GM10266 (cell line): ENCODE results near the gene FAM111B.
"Not testable (repeated sequence)": the region's sequence is repeated elsewhere in the genome, so short reads cannot be mapped to it uniquely, and the experiment has no call there.

Source experiments
- DNase-seq: peaks from one replicate; pipeline ENCODE4 v3.0.0; 2012; ENCODE audit errors: extremely low spot score
- TF ChIP-seq, protein P1 (sequence below): IDR thresholded peaks from 2 replicates; pipeline ENCODE4 v1.5.1; 2012; ENCODE audit warnings: mild to moderate bottlenecking, low read depth; ENCODE audit not compliant: control insufficient read depth, insufficient read depth; ENCODE audit errors: missing control alignments

FAM111B gene

DNA sequence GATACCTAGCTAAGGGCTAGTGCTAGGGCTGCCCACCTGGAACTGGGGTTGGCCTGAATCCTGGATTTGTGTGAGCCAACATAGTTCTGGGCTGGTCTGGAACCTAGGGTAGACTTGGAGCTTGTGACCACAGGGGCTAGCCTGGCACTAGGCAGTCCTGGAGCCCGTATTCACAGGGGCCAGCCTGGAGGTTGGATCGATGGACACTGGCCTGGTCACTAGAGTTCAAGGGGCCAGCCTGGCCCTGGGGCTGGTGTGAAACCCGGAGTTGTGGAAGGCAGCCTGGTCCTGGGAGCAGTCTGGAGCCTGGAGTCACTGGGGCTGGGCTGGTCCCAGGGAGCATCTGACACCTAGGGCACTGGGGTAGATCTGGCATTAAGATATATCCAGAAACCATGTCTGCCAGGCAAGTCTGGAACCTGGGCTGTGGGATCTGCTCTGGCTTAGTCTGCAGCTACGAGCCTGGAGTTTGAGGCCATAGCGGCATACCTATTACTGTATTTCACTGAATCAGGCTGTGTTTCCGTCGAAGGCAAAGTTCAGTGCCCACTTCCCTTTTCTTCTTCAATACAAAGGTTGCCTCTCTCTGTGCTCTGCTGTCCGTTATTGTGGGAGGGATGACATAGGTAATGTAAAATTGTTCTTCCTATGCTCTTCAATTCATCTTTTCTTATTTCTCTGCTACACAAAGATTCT, 30.0 kb upstream of the FAM111B start:
- DNase-seq, result no peak
- TF ChIP-seq, protein P1, sequence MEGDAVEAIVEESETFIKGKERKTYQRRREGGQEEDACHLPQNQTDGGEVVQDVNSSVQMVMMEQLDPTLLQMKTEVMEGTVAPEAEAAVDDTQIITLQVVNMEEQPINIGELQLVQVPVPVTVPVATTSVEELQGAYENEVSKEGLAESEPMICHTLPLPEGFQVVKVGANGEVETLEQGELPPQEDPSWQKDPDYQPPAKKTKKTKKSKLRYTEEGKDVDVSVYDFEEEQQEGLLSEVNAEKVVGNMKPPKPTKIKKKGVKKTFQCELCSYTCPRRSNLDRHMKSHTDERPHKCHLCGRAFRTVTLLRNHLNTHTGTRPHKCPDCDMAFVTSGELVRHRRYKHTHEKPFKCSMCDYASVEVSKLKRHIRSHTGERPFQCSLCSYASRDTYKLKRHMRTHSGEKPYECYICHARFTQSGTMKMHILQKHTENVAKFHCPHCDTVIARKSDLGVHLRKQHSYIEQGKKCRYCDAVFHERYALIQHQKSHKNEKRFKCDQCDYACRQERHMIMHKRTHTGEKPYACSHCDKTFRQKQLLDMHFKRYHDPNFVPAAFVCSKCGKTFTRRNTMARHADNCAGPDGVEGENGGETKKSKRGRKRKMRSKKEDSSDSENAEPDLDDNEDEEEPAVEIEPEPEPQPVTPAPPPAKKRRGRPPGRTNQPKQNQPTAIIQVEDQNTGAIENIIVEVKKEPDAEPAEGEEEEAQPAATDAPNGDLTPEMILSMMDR, result no peak

DNA sequence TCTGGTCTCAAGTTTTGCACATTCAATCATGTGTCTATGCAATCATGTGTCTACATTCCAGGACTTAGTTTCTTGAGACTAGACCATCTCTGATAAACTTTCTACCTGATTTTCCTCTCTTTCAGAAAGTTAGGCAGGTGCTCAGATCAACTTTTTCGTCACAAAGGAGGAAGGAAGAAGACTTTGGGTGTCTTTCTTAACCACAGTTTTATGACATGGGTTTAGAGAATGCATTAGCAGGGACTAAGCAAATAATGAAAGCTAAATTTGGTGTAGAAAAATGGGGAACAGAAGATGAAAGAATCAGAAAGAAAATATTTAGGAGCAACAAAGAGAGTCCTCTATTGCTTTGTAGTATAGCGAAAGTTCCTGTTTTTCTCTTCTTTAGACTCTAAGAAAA, 28.6 kb upstream of the FAM111B start:
- TF ChIP-seq, protein P1, result no peak
- no peak for DNase-seq

DNA sequence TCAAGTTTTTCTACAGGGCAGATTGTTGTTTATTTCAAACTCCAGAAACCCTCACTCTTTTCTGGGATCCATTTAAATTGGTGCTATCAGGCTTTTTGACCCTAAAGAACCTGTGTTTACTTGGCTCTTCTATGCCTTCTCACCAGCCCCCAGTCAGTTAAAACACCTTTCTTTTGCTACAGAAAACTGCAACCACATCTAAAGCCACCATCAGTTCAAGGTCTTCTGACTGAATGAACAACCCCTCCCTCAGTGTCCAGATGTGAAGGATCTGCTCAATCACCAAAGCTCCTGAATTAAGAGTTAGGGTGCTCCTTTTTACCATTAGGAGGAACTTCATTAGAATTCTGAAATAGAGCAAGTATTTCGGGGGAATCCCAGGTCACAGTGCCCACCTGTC, 28.0 kb upstream of the FAM111B start:
- TF ChIP-seq, protein P1, result no peak
- DNase-seq, result no peak

DNA sequence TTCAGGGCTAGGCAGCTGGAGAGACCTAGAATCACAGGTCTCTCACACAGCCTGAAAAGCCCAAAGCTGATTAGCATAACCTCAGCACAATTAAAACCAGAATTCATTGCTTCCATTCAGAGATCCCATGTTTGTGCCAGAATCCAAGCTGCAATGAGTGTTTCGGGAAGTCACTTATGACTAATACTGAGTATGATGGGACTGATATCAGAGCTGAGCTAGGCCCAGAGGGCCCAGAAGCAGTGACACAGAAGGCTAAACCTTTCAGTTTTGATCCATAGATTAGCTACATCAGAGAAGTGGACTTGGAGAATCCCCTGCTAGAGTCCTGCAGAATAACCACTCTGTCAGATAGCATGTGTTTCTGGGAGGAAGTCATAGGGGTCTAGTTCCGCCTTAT, 26.6 kb upstream of the FAM111B start:
- not testable (repeated sequence) for DNase-seq

DNA sequence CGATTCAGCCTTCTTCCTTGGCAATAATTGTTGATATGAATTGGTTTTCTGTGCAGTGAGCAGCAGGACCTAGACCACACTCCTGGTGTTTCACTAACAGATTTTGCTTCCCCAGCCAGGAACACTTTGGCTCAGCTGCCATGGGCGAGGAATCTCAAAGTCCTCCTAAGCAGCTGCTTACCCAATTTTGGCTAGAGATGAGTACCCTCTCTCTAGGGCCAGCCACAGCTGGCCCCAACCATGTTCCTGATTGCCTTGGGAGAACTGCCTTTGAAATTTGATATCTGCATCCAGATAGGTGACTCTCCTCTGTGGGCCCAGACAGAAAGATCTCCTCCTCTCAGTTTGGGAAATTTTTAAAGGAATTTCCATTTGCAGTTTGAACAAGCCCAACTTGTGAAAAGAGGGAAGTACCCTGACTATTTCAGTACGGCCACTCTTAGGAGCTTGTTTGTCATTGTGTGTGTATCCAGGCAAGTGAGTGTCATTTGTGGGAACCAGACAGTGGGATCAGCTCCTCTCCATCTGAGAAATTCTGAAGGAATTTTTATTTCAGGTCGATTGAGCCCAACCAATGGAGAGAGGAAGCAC, 25.5 kb upstream of the FAM111B start:
- not testable (repeated sequence) for DNase-seq

DNA sequence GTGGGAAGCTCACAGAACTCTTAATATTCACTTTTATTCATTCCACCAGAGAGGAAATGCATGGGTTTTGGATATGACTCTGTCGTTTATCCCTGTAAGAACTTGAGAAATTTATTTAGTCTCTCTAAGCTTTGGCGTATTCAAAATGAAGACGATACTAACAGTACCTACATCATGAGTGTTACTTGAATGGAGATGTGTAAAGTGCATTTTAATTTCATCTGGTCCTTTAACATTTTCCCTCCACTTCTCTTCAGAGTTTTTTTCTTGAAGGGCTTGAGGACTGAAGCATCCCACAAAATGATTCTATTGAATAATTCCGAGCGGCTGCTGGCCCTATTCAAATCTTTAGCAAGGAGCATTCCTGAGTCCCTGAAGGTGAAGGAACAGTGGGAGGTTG, 21.0 kb upstream of the FAM111B start, which contains the start of gene GLYATL1B:
GLYATL1B (plus strand) TSS at position 301 of the 400 bp plus-strand sequence; CDS start at position 301, 0 bp downstream.
- DNase-seq, result not testable (repeated sequence)

DNA sequence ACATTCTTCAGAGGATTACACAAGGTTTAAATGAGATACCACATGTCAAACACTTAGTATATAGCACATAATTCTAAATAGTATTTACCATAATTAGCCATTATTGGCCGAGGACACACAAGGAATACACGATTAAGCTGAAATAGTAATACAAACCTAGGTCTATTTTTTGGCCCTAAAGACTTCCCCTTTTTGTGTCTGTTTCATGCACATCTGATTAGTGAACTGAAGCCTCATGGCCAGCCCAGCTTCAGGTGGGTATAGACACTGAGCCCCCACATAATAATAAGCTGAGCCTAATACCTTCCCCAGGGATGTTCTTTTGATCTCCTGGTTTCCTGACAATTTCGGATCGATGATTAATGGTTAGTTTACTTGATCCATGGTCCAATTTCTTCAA, 18.9 kb upstream of the FAM111B start:
- no peak for DNase-seq
- TF ChIP-seq, protein P1, result no peak

DNA sequence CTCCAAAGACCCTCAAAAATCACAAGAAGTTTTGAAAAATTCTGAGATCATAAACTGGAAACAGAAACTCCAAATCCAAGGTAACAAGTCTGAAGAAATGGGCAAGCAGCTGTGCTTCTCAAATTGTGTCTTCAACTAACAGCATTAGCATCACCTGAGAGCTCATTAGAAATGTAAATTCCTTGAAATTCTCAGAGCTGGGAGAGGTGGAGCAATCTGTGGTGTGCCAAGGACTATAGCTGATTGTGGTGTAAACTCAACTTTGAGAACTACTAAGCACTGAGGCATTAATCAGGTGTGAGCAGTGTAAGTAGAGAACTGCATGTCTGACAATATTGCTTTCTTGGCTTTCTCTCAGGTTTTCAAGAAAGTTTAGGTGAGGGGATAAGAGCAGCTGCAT, 13.5 kb upstream of the FAM111B start:
- DNase-seq, result not testable (repeated sequence)

DNA sequence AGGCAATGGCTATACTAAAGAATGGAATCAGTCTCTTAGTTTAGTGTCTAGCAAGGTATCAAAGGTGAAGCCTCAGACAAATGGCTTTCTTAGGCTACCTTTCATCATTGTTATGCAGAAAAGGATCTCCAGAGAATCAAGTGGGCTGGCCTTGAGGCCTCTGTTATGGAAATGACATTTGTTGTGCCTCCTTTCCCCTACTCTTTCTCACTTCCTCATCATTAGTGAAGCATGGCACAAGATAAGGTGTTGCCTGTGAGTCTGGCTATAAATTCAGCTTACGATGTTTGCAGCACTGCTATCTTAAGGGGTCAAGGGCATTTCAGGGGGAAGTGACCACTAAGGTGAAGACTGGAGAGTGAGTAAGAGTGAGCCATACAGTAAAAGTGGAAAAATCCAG, 11.8 kb upstream of the FAM111B start:
- DNase-seq, result not testable (repeated sequence)

DNA sequence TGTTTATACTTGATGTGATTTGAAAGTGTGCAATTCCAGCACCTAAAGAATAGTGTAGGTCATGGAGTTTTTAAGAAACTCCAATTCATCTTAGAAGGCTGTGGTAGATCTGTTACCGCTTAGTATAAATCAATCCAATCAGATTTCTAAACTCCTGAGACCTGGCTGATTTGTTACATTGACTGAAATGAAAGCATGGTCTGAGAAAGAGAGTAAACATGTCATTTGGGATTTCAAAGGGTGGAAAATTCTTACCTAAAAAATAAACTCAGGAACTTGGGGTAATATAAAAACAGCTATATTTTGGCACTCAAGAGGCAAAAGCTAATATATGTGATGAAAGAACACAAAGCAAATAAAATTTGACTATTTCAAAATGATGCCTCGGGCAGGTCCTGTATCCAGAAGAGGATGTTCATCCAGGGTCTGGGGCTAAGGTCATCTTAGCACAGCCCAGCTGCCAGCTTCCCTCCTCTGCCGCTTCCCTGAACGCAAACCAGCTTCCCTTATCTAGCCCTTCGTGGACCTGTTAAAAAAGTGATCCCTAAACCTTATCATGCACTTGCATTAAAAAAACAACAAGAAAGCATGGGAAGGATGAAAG, 11.0 kb upstream of the FAM111B start:
- not testable (repeated sequence) for DNase-seq
